Measurements from ENCODE around the gene ZNF768. TPM values are rescaled to one million over a fixed set of nuclear protein-coding genes. Genes with fewer than 3 reads are reported as not detected.

Gene ZNF768
- total RNA-seq, 2 experiments from 2014 or later, result 6.2 to 10.3 TPM

- H3K9me3 Mint-ChIP-seq (ENCODE audit: low read depth), result no peaks in the 10 kb centered on the region
- CTCF ChIA-PET, result interaction anchor here (0.6 to 4.3 kb wide), 43 partner anchors 8 to 407 kb away, joined by 3 to 60 read pairs (median 5); partner anchors contain the start of genes DCTPP1, ITGAL, PRR14 and ZNF688
- H3K36me3 Mint-ChIP-seq, result peaks cover 22% of the 10 kb centered on the region
- no peaks in the 10 kb centered on the region for H3K27me3 Mint-ChIP-seq
- H3K4me3 Mint-ChIP-seq, result peak overlapping the region; percentile 82
- ATAC-seq, result peak; percentile 25
- no peak for DNase-seq
- peak overlapping the region; percentile 96 for H3K27ac Mint-ChIP-seq
- peaks cover 30% of the 10 kb centered on the region for H3K4me1 Mint-ChIP-seq
Measured at GRCh38 chr16:30535106-30535776, 8.9 kb upstream of the ZNF768 start.

- no peaks in the 10 kb centered on the region for H3K27me3 Mint-ChIP-seq
- peak within 1 kb of the TSS; percentile 96 for H3K27ac Mint-ChIP-seq
- H3K9me3 Mint-ChIP-seq (ENCODE audit: low read depth), result no peaks in the 10 kb centered on the region
- peak within 1 kb of the TSS; percentile 82 for H3K4me3 Mint-ChIP-seq
- CTCF ChIA-PET, result interaction anchor here (0.6 to 4.3 kb wide), 26 partner anchors 15 to 408 kb away, joined by 3 to 60 read pairs (median 8); partner anchors contain the start of genes DCTPP1, ITGAL, ZNF688 and ZNF689
- peaks cover 22% of the 10 kb centered on the region for H3K36me3 Mint-ChIP-seq
- DNase-seq (peak; percentile 94), ATAC-seq (peak; percentile 86)
- H3K4me1 Mint-ChIP-seq, result peaks cover 30% of the 10 kb centered on the region
Measured at GRCh38 chr16:30534368-30535105, 8.2 kb upstream of the ZNF768 start, which contains the start of gene ZNF747. TSS of gene ZNF747 (minus strand) at chr16:30534858. CDS start at chr16:30534679, 179 bp downstream.

GRCh38 chr16:30533748-30534367 is 7.5 kb upstream of the ZNF768 start:
- DNase-seq, result peak; percentile 54
- peak; percentile 5 for ATAC-seq
- H3K27me3 Mint-ChIP-seq, result no peaks in the 10 kb centered on the region
- peaks cover 22% of the 10 kb centered on the region for H3K36me3 Mint-ChIP-seq
- H3K9me3 Mint-ChIP-seq (ENCODE audit: low read depth), result no peaks in the 10 kb centered on the region
- CTCF ChIA-PET, result interaction anchor here (1.2 to 4.3 kb wide), 9 partner anchors 20 to 408 kb away, joined by 3 to 60 read pairs (median 14); partner anchors contain the start of genes DCTPP1, ZNF688 and ZNF764
- H3K27ac Mint-ChIP-seq, result peak overlapping the region; percentile 96
- peak overlapping the region; percentile 82 for H3K4me3 Mint-ChIP-seq
- peaks cover 30% of the 10 kb centered on the region for H3K4me1 Mint-ChIP-seq

- CTCF ChIA-PET, result interaction anchor here (1.2 to 4.3 kb wide), 5 partner anchors 25 to 103 kb away, joined by 5 to 60 read pairs (median 23); partner anchors contain the start of genes DCTPP1 and ZNF764
- no peak for ATAC-seq
Measured at GRCh38 chr16:30533146-30533522, 6.8 kb upstream of the ZNF768 start.

GRCh38 chr16:30532285-30533145 is 6.1 kb upstream of the ZNF768 start:
- DNase-seq, result no peak
- Mint-ChIP-seq H3K4me1 (peaks cover 35% of the 10 kb centered on the region), H3K9me3 (ENCODE audit: low read depth) (no peaks in the 10 kb centered on the region), H3K4me3 (peak overlapping the region; percentile 82), H3K36me3 (peaks cover 18% of the 10 kb centered on the region), H3K27ac (no peak overlapping the region), H3K27me3 (no peaks in the 10 kb centered on the region)
- CTCF ChIA-PET, result interaction anchor here (1.1 to 4.3 kb wide), 2 partner anchors 83 to 103 kb away, joined by 5 to 20 read pairs; partner anchors contain the start of gene DCTPP1
- no peak for ATAC-seq

More at GRCh38 chr16:30533146-30533522, 6.8 kb upstream of the ZNF768 start:
- Mint-ChIP-seq H3K27ac (peak overlapping the region; percentile 96), H3K4me1 (peaks cover 33% of the 10 kb centered on the region), H3K27me3 (no peaks in the 10 kb centered on the region), H3K36me3 (peaks cover 22% of the 10 kb centered on the region), H3K4me3 (peak overlapping the region; percentile 82), H3K9me3 (ENCODE audit: low read depth) (no peaks in the 10 kb centered on the region)
- no peak for DNase-seq

GRCh38 chr16:30530163-30531037 is 4.0 kb upstream of the ZNF768 start:
- peaks cover 10% of the 10 kb centered on the region for H3K36me3 Mint-ChIP-seq
- H3K4me1 Mint-ChIP-seq, result peaks cover 25% of the 10 kb centered on the region
- CTCF ChIA-PET, result interaction anchor here (0.9 to 4.5 kb wide), 7 partner anchors 27 to 107 kb away, joined by 3 to 21 read pairs (median 3); partner anchors contain the start of gene DCTPP1
- H3K27me3 Mint-ChIP-seq, result no peaks in the 10 kb centered on the region
- no peaks in the 10 kb centered on the region for H3K9me3 Mint-ChIP-seq (ENCODE audit: low read depth)
- DNase-seq (no peak), ATAC-seq (no peak)
- no peak overlapping the region for H3K27ac Mint-ChIP-seq
- no peak overlapping the region for H3K4me3 Mint-ChIP-seq

- H3K4me1 Mint-ChIP-seq, result peaks cover 23% of the 10 kb centered on the region
- CTCF ChIA-PET, result interaction anchor here (0.9 to 4.5 kb wide), 6 partner anchors 70 to 165 kb away, joined by 3 to 21 read pairs (median 4); partner anchors contain the start of gene DCTPP1
- H3K36me3 Mint-ChIP-seq, result peaks cover 10% of the 10 kb centered on the region
- DNase-seq (no peak), ATAC-seq (no peak)
- no peak overlapping the region for H3K4me3 Mint-ChIP-seq
- no peaks in the 10 kb centered on the region for H3K9me3 Mint-ChIP-seq (ENCODE audit: low read depth)
- H3K27ac Mint-ChIP-seq, result peak overlapping the region; percentile 7
- no peaks in the 10 kb centered on the region for H3K27me3 Mint-ChIP-seq
Measured at GRCh38 chr16:30528799-30529457, 2.6 kb upstream of the ZNF768 start.

GRCh38 chr16:30527635-30528178 is 1.3 kb upstream of the ZNF768 start:
- CTCF ChIA-PET, result interaction anchor here (0.9 to 4.5 kb wide), 11 partner anchors 8 to 166 kb away, joined by 3 to 21 read pairs (median 5); partner anchors contain the start of genes DCTPP1, ZNF764 and ZNF785

GRCh38 chr16:30526823-30527634 is 663 bp upstream of the ZNF768 start:
- no peaks in the 10 kb centered on the region for H3K9me3 Mint-ChIP-seq (ENCODE audit: low read depth)
- H3K4me3 Mint-ChIP-seq, result peak overlapping the region; percentile 61
- H3K4me1 Mint-ChIP-seq, result peaks cover 22% of the 10 kb centered on the region
- no peaks in the 10 kb centered on the region for H3K27me3 Mint-ChIP-seq
- H3K27ac Mint-ChIP-seq, result peak overlapping the region; percentile 63
- peak; percentile 90 for ATAC-seq
- peaks cover 11% of the 10 kb centered on the region for H3K36me3 Mint-ChIP-seq
- CTCF ChIA-PET, result interaction anchor here (0.6 to 4.5 kb wide), 12 partner anchors 9 to 360 kb away, joined by 3 to 21 read pairs (median 4); partner anchors contain the start of genes DCTPP1, ZNF764 and ZNF785
- DNase-seq, result peak; percentile 98

More at GRCh38 chr16:30527635-30528178, 1.3 kb upstream of the ZNF768 start:
- Mint-ChIP-seq H3K4me1 (peaks cover 18% of the 10 kb centered on the region), H3K27me3 (no peaks in the 10 kb centered on the region), H3K27ac (peak overlapping the region; percentile 56), H3K9me3 (ENCODE audit: low read depth) (no peaks in the 10 kb centered on the region), H3K4me3 (peak overlapping the region; percentile 61), H3K36me3 (peaks cover 7% of the 10 kb centered on the region)
- no peak for ATAC-seq
- no peak for DNase-seq

- H3K9me3 Mint-ChIP-seq (ENCODE audit: low read depth), result no peaks in the 10 kb centered on the region
- H3K4me3 Mint-ChIP-seq, result peak overlapping the region; percentile 74
- peak overlapping the region; percentile 69 for H3K27ac Mint-ChIP-seq
- CTCF ChIA-PET, result interaction anchor here (1.1 to 1.8 kb wide), 3 partner anchors 45 to 96 kb away, joined by 3 to 5 read pairs (median 4); partner anchors contain the start of gene DCTPP1
- no peaks in the 10 kb centered on the region for H3K27me3 Mint-ChIP-seq
- H3K36me3 Mint-ChIP-seq, result peaks cover 16% of the 10 kb centered on the region
- ATAC-seq (no peak), DNase-seq (no peak)
- peaks cover 22% of the 10 kb centered on the region for H3K4me1 Mint-ChIP-seq
Measured at GRCh38 chr16:30525844-30526136, 576 bp downstream of the ZNF768 start.
